GM18505 (cell line): Measurements from ENCODE around the gene PRR19.
A peak's percentile ranks its signal among the peaks of the same experiment; 100 is the strongest.
"Not testable (repeated sequence)": the region's sequence is repeated elsewhere in the genome, so short reads cannot be mapped to it uniquely, and the experiment has no call there.

ENCODE experiments used
- ATAC-seq: cut with Tn5 transposase; IDR thresholded peaks from one replicate; pipeline ENCODE4 v1.9.1; 2021; ENCODE audit not compliant: unreplicated experiment
- POLR2A ChIP-seq: IDR thresholded peaks from 4 replicates; pipeline ENCODE4 v1.6.1; 2011; ENCODE audit warnings: borderline replicate concordance; ENCODE audit not compliant: insufficient read depth, insufficient read length; ENCODE audit errors: extremely low read depth

The PRR19 gene, protein sequence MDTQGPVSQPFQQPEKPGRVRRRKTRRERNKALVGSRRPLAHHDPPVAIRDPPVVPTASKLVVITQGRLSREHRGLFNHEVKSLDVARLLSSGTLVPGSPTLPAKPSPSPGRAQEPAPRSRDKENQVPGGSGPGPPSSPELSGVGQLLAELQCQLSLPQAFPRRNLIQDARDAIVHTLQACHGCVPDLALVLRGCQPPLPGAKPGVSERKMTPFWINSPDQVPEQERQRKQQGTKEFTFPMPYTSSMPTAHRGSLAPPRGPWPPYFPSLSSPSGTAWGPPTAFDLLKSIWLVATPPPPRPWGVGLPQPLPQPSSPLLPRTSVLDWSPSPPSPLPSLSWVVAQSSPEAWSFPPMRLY

DNA sequence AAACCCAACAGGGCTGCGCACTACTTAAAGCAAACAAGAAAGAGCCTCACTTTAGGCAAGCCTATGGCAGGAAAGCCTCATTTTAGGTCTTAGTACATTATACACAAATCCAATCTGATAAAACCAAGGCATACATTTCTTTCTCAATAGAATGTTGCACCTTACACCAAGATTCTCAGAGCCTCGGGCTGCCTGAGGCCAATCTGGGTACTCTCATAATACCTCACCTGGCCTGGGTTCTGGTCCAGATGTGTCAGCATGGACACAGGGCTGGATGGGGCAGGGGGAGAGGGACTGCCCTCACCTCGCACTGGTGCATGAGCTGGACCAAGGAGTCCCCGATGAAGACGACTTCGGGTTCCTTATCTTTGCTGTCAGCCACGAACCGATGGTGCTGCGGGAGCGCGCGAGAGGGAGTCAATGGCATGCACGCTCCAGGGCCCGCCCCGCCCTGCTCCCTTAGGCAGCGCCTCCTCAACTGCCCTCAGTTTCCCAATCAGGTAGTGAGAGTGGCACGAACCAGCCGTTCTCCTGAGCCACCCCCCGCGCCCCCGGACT, at the start of gene PRR19:
Gene PRR19, plus strand, starts transcription at position 487 of the 558 bp plus-strand sequence. CDS start 7,453 bp downstream, outside the sequence.
- peak; percentile 8 for ATAC-seq
- no peak for TF ChIP-seq POLR2A

DNA sequence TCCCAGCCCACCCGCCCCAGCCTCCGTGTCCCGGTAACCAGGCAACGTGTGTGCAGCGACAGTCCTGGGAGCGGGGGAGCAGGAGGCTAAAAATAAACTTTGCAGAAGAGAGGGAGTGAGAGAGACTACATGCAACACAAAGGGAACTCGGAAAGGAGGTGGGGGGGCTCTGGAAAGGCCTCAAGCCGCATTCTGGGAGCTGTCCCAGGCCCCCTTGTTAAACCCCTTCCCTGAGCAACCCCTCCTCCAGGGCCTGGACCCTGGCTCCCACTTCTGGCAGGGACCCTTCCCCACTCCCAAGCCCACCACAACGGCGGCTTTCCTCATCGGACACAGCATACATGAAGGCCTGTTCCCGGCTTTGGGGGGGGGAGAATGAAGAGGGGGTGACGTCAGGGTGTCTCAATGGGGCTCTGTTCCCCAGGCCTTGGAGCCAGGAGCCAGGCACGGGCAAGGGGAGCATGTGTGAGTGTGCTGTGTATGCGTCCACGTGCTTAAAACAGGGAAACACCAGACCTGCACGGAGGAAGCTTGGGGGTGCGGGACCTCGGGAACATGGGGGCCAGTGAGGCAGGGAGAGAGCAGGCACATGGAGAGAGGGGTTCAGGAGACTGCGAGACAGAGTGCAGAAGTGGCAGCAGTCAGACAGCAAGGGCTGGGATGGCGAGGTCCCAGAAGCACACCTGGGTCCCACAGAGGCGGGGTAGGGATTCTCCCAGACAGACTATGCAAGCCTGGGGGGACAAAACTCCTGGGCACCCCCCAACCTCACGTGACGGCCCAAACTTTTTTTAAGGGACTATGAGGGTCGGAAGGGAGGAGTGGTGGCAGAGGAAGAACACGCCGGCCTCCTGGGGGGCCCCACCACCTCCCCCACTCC, 49.3 kb upstream of the PRR19 start:
- TF ChIP-seq POLR2A, result no peak
- no peak for ATAC-seq

- peak; percentile 13 for ATAC-seq
- peak; percentile 48 for TF ChIP-seq POLR2A
These were observed 48.5 kb upstream of the PRR19 start for GRCh38 chr19:42253245-42254088.

DNA sequence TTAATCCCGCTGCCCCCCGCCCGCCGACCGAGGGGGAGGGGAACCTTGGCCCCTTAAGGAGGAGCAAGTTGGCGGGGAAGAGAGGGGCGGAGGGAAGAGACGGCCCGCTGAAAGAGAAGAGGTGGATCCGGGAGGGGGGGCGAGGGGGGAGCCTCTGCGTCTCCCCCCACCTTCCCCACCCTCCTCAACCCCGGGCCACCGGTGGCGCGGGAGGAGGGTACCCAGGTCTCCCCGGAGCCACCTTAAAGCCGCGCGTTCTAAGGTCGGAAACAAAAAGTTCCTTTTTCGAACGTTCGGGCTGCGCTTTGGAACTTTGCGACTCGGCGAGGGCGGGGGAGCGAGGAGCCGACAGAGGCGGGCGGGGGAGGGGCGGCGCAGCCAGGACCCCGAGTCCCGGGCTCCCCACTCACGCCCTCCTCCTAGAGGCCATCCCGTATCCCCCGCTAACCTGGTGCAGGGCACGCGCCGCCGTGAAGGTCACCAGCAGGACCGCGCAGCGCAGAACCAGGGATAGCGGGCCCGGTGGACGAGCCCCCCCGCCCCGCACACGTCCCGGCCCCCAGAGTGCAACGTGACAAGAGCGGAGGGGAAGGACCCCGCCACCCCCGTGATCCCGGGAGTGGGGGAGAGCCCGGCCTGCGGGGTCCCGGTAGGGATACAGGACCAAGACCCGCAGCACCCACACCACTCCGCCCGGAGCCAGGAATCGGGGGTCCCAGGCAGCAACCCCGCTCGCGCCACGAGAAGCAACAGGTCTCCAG, 47.7 kb upstream of the PRR19 start:
- no peak for TF ChIP-seq POLR2A
- peak; percentile 30 for ATAC-seq

GRCh38 chr19:42254850-42255765, 46.8 kb upstream of the PRR19 start, which contains the start of gene ERF:
ERF (minus strand) TSS chr19:42255128; CDS start chr19:42254999, 129 bp downstream.
- TF ChIP-seq POLR2A, result peak; percentile 74
- ATAC-seq, result peak; percentile 66

DNA sequence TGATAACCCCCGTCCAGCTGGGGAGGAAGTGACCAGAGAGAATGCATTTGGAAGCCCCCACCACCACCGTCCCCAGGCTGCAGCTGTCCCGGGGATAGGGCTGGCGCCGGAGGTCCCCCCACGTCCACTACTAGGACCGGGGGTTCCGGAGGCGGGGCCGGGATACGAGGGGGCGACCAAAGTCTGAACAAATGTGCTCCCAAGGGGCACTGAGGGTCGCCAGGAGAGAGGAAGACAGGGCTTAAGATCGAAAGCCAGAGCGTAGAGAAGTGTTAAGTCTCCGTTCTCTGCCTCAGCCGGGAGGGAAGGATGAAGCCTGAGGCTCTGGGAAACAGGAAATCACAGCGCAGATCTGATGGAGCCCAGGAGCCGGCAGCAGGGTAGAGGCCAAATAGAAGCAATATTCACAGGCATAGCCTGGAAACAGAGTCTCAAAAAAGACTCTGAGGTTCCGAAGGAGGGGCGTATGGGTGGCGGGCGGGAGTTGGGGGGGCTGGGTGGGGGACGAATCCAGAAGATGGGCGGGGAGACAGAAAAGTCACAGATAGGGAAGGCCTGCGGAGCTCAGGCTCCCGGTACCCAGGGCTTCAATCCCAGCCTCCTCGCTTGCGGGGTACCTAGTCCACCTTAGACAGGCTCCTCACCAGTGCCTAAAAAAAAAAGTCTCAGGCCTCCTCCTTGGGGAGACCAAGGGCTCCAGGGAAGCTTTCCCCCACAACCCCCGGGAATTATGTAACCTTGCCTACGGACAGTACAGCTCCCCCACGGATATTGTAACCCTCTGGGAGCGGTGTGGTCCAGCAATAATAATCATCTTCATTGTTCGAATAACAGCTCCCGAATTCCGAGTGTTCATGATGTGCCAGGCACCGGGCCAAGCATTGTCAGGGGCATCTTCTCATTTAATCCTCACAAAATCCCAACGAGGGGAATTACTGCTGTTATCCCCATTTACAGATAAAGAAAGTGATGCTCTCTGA, 45.9 kb upstream of the PRR19 start:
- no peak for ATAC-seq
- no peak for TF ChIP-seq POLR2A

- not testable (repeated sequence) for ATAC-seq
These were observed 44.1 kb upstream of the PRR19 start for GRCh38 chr19:42257842-42258241.

DNA sequence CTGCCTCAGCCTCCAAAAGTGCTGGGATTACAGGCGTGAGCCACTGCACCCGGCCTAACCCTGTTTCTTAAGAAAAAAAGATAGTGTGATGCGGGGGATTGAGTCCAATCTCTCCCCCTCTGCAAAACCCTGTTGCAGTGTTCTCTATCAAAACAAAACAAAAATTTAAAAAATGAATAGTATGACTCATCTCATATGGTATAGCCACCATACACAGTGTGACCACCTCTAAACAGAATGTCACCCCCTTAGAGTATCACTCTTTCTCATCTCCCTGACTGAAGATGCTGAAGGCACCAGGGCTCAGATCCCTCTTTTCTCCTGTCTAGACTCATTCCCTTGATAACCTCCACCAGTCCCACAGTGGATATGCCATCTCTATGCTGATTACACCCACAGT, 40.2 kb upstream of the PRR19 start:
- no peak for ATAC-seq
- no peak for TF ChIP-seq POLR2A

GRCh38 chr19:42266105-42266504, 35.8 kb upstream of the PRR19 start:
- ATAC-seq, result not testable (repeated sequence)

DNA sequence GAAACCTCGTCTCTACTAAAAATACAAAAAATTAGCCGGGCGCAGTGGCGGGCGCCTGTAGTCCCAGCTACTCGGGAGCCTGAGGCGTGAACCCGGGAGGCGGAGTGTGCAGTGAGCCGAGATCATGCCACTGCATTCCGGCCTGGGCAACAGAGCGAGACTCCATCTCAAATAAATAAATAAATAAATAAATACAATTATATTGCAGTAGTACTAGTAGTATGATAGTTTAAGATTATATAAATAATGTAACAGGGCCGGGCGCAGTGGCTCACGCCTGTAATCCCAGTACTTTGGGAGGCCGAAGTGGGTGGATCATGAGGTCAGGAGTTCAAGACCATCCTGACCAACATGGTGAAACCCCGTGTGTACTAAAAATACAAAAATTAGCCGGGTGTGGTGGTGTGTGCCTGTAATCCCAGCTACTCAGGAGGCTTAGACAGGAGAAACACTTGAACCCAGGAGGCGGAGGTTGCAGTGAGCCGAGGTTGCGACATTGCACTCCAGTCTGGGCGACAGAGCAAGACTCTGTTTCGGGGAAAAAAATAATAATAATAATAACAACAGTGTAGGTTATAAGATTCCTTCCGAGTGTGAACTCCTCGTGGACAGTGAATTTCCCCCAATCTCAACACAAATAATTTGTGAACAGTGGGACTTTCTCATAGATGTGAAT, 34.9 kb upstream of the PRR19 start:
- ATAC-seq, result not testable (repeated sequence)
